Measurements from ENCODE around the gene PRDM4. TPM values are rescaled to one million over a fixed set of nuclear protein-coding genes. Genes with fewer than 3 reads are reported as not detected.

The PRDM4 gene
- total RNA-seq, 1 donor, result 34.3 TPM

DNA sequence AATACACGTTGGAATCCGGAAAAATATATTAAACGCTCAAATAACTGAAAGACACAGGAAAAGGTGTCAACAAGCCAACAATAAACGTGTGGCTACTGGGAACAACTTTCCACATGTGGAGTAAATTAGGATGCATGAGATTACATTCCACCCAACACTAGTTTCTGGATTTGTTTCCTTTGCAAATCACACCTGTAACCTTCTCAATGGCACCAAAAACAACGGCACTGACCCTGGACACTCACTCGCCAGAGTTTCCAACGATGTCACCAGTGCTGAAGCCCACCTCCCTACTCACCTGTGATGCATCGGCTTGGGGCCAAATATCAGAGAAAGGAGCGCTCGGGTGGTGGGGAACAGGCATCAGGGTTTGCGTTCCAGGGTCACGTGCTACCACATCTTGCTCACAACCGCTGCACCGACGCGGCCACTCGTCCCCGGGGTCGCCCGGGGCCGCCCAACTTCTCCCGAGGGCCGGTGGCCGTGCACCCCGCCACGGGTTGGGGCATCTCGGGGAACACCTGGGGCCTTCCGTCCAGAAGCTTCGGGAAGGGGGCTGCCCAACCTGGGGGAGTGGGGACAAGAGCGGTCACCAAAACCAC, 629 bp downstream of the PRDM4 start:
- DNase-seq (ENCODE audit: low read depth), result peak; percentile 5
- TF ChIP-seq, protein P1, sequence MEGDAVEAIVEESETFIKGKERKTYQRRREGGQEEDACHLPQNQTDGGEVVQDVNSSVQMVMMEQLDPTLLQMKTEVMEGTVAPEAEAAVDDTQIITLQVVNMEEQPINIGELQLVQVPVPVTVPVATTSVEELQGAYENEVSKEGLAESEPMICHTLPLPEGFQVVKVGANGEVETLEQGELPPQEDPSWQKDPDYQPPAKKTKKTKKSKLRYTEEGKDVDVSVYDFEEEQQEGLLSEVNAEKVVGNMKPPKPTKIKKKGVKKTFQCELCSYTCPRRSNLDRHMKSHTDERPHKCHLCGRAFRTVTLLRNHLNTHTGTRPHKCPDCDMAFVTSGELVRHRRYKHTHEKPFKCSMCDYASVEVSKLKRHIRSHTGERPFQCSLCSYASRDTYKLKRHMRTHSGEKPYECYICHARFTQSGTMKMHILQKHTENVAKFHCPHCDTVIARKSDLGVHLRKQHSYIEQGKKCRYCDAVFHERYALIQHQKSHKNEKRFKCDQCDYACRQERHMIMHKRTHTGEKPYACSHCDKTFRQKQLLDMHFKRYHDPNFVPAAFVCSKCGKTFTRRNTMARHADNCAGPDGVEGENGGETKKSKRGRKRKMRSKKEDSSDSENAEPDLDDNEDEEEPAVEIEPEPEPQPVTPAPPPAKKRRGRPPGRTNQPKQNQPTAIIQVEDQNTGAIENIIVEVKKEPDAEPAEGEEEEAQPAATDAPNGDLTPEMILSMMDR (IDR thresholded peaks at IDR 0.05; ENCODE audit: insufficient read depth, low read length), result no peak
- peak overlapping the region; percentile 94 for H3K4me3 ChIP-seq (ENCODE audit: low read depth, low read length)

DNA sequence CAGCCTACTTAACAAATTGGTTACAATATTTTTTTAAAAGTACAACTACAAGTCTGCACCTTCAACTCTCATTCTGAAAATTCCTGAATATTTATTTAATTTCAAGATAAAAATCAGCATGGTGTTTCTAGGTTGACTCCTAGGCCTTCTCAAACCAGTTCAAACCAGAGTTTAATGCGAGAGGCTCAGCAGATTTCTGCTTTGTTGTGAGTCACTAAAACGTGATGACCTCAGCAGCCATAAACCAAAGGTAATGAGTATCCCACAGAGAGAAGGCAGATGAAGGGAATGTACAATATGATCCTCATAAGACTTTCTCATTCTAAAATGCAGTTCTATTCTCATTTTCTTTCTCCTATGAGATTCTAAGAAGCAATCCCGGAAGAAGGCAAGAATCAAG, 1.5 kb downstream of the PRDM4 start:
- TF ChIP-seq, protein P1 (IDR thresholded peaks at IDR 0.05; ENCODE audit: insufficient read depth, low read length), result no peak
- H3K4me3 ChIP-seq (ENCODE audit: low read depth, low read length), result peak overlapping the region; percentile 94
- peak; percentile 73 for DNase-seq (ENCODE audit: low read depth)

DNA sequence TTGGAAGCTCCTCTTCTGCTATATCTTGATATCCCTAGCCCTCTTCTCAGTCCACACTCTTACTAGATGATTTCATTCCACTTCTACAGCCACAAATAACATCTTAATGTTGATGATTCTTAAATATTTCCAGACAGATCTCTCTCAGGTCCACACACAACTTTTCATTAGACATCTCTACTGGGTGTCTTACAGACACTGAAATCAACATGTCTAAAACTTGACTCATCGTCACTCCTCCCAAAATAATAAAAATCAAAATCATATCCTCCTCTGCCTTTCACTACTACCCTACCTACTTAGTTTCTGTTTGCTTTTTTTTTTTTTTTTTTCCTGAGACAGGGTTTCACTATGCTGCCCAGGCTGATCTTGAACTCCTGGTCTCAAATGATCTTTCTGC, 11.9 kb downstream of the PRDM4 start:
- peak overlapping the region; percentile 26 for H3K4me3 ChIP-seq (ENCODE audit: low read depth, low read length)
- peak; percentile 33 for DNase-seq (ENCODE audit: low read depth)
- TF ChIP-seq, protein P1 (IDR thresholded peaks at IDR 0.05; ENCODE audit: insufficient read depth, low read length), result no peak

DNA sequence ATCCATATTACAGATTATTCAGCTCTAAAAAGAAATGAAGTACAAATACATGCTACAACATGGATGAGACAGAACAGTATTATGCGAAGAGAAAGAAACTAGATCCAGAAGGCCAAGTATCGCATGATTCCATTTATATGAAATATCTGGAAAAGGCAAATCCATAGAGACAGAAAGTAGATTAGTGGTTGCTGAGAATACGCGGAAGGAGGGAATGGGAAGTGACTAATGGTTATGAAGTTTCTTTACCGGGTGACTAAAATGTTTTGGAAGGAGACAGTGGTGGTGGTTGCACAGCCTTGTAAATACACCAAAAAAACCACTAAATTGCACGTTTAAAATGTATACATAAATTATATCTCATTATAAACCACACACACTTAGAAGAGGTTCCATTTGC, 12.5 kb downstream of the PRDM4 start:
- peak; percentile 83 for DNase-seq (ENCODE audit: low read depth)
- TF ChIP-seq, protein P1 (IDR thresholded peaks at IDR 0.05; ENCODE audit: insufficient read depth, low read length), result no peak
- H3K4me3 ChIP-seq (ENCODE audit: low read depth, low read length), result peak overlapping the region; percentile 26

DNA sequence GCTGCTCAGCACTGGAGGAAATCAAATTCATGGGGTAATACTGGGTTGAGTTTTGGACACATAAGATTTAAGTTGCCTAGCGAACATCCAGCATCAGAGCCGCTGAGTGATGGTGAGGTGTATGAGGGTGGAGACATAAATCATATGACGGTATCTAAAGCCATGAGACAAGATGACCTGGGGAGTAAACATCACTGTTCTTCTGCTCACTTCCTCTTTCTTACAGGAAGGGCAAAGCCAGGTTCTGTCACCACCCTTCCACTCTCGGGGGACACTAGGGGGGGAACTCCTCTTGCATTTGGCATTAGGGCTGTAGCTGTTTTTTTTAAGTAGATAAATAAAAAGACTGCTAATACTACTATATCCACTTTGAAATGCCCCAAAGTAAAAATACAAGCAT, 24.0 kb downstream of the PRDM4 start:
- TF ChIP-seq, protein P1 (IDR thresholded peaks at IDR 0.05; ENCODE audit: insufficient read depth, low read length), result no peak
- no peak overlapping the region for H3K4me3 ChIP-seq (ENCODE audit: low read depth, low read length)
- no peak for DNase-seq (ENCODE audit: low read depth)

DNA sequence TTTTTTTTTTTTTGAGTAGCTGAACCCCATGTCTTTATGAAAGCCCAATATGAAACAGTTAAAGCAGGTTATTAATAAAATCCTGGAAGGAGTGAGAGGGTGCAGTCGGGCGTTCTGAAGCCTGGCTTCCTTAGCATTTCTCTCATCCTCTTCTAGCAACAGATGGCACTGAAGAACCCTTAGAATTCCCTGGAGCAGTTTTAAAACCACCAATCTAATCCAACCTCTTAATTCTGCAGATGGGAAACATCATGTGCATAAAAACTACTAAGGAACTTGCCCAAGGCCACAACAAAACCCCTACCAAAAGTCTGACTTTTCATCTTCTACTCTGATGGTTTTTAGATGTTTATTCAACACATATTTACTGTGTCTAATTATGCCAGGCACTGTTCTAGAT, 25.2 kb downstream of the PRDM4 start:
- TF ChIP-seq, protein P1 (IDR thresholded peaks at IDR 0.05; ENCODE audit: insufficient read depth, low read length), result no peak
- H3K4me3 ChIP-seq (ENCODE audit: low read depth, low read length), result no peak overlapping the region
- no peak for DNase-seq (ENCODE audit: low read depth)

DNA sequence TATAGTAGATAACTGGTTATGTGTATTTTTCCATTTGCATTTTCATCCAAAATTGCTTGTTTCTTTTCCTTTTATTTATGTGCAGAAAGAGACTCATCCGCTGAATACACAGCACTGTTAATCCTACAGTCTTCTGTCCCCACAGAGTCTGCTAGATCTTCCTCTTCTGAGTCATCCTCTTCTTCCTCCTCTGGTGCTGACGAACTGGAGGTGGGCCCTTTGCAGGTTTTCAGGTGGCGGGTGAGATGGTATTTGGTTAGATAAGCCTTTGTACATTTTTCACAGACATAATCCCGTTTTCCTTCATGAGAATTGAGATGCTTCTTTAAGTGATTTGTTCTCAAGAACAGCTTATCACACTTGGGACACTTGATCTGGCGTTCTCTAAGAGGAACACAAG, 26.8 kb downstream of the PRDM4 start:
- TF ChIP-seq, protein P1 (IDR thresholded peaks at IDR 0.05; ENCODE audit: insufficient read depth, low read length), result no peak
- H3K4me3 ChIP-seq (ENCODE audit: low read depth, low read length), result no peak overlapping the region
- DNase-seq (ENCODE audit: low read depth), result no peak

Data from fibroblast of the aortic adventitia (primary cell).